ENCODE results near the gene CDC6.

DNA sequence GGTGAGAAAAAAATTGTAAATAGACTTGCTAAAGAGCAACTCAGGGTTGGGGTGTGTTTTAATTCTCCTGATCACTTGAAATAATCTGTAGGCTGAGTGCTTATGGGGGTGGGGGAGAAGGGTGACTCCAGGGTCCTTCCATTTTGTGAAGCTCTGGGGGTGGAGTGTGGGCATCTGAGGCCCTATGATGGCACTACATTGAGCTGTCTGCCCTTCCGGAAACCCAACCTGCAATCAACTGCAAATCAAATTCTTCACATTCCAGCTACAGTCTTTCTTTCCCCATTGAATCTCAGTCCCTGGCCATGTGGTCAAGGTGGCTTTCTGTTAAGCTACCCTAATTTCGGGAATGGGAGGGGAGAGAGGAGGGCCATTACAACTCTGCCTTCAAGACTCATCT, 6.0 kb upstream of the CDC6 start:
- TF ChIP-seq BCL11A (tag by site-specific recombination; IDR thresholded peaks at IDR 0.05; ENCODE audit: low read depth): no peak
- no peak for TF ChIP-seq ZBTB8A (tag by site-specific recombination; IDR thresholded peaks at IDR 0.05)
- TF ChIP-seq TCF7L2 (IDR thresholded peaks at IDR 0.05; ENCODE audit: borderline replicate concordance, low read depth, low read length): no peak
- TF ChIP-seq, protein P1, sequence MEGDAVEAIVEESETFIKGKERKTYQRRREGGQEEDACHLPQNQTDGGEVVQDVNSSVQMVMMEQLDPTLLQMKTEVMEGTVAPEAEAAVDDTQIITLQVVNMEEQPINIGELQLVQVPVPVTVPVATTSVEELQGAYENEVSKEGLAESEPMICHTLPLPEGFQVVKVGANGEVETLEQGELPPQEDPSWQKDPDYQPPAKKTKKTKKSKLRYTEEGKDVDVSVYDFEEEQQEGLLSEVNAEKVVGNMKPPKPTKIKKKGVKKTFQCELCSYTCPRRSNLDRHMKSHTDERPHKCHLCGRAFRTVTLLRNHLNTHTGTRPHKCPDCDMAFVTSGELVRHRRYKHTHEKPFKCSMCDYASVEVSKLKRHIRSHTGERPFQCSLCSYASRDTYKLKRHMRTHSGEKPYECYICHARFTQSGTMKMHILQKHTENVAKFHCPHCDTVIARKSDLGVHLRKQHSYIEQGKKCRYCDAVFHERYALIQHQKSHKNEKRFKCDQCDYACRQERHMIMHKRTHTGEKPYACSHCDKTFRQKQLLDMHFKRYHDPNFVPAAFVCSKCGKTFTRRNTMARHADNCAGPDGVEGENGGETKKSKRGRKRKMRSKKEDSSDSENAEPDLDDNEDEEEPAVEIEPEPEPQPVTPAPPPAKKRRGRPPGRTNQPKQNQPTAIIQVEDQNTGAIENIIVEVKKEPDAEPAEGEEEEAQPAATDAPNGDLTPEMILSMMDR (tag by site-specific recombination; IDR thresholded peaks at IDR 0.05): no peak
- no peak for TF ChIP-seq YY1 (tag by site-specific recombination; IDR thresholded peaks at IDR 0.05)
- TF ChIP-seq ZNF239 (tag by site-specific recombination; IDR thresholded peaks at IDR 0.05): no peak
- no peak for TF ChIP-seq ZNF274 (IDR thresholded peaks at IDR 0.05; ENCODE audit: low read length)
- no peak for TF ChIP-seq ZNF274 (tag by site-specific recombination; IDR thresholded peaks at IDR 0.05; ENCODE audit: borderline replicate concordance)
- no peak for TF ChIP-seq ZNF561 (tag by site-specific recombination; IDR thresholded peaks at IDR 0.05; ENCODE audit: borderline replicate concordance)
- TF ChIP-seq, protein P2, sequence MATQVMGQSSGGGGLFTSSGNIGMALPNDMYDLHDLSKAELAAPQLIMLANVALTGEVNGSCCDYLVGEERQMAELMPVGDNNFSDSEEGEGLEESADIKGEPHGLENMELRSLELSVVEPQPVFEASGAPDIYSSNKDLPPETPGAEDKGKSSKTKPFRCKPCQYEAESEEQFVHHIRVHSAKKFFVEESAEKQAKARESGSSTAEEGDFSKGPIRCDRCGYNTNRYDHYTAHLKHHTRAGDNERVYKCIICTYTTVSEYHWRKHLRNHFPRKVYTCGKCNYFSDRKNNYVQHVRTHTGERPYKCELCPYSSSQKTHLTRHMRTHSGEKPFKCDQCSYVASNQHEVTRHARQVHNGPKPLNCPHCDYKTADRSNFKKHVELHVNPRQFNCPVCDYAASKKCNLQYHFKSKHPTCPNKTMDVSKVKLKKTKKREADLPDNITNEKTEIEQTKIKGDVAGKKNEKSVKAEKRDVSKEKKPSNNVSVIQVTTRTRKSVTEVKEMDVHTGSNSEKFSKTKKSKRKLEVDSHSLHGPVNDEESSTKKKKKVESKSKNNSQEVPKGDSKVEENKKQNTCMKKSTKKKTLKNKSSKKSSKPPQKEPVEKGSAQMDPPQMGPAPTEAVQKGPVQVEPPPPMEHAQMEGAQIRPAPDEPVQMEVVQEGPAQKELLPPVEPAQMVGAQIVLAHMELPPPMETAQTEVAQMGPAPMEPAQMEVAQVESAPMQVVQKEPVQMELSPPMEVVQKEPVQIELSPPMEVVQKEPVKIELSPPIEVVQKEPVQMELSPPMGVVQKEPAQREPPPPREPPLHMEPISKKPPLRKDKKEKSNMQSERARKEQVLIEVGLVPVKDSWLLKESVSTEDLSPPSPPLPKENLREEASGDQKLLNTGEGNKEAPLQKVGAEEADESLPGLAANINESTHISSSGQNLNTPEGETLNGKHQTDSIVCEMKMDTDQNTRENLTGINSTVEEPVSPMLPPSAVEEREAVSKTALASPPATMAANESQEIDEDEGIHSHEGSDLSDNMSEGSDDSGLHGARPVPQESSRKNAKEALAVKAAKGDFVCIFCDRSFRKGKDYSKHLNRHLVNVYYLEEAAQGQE (tag by site-specific recombination; IDR thresholded peaks at IDR 0.05): no peak
- TF ChIP-seq, protein P3, sequence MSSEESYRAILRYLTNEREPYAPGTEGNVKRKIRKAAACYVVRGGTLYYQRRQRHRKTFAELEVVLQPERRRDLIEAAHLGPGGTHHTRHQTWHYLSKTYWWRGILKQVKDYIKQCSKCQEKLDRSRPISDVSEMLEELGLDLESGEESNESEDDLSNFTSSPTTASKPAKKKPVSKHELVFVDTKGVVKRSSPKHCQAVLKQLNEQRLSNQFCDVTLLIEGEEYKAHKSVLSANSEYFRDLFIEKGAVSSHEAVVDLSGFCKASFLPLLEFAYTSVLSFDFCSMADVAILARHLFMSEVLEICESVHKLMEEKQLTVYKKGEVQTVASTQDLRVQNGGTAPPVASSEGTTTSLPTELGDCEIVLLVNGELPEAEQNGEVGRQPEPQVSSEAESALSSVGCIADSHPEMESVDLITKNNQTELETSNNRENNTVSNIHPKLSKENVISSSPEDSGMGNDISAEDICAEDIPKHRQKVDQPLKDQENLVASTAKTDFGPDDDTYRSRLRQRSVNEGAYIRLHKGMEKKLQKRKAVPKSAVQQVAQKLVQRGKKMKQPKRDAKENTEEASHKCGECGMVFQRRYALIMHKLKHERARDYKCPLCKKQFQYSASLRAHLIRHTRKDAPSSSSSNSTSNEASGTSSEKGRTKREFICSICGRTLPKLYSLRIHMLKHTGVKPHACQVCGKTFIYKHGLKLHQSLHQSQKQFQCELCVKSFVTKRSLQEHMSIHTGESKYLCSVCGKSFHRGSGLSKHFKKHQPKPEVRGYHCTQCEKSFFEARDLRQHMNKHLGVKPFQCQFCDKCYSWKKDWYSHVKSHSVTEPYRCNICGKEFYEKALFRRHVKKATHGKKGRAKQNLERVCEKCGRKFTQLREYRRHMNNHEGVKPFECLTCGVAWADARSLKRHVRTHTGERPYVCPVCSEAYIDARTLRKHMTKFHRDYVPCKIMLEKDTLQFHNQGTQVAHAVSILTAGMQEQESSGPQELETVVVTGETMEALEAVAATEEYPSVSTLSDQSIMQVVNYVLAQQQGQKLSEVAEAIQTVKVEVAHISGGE (tag by site-specific recombination; conservative IDR thresholded peaks at IDR 0.05; ENCODE audit: low read depth): no peak
- no peak for TF ChIP-seq ZNF776 (tag by site-specific recombination; IDR thresholded peaks at IDR 0.05; ENCODE audit: borderline replicate concordance)
- no peak for TF ChIP-seq KLF8 (tag by site-specific recombination; IDR thresholded peaks at IDR 0.05)
- TF ChIP-seq ZNF16 (tag by site-specific recombination; IDR thresholded peaks at IDR 0.05; ENCODE audit: low read depth): no peak

Measured in HEK293 (cell line).